ENCODE data around the gene PDIA6. TPM values are rescaled to one million over a fixed set of nuclear protein-coding genes. Genes with fewer than 3 reads are reported as not detected.

The PDIA6 gene
- total and polyA plus RNA-seq, 10 of the 15 experiments (the other 5 are each of a cell fraction or from before 2014, with no cell fraction given): 148 to 526 (median 209) TPM

DNA sequence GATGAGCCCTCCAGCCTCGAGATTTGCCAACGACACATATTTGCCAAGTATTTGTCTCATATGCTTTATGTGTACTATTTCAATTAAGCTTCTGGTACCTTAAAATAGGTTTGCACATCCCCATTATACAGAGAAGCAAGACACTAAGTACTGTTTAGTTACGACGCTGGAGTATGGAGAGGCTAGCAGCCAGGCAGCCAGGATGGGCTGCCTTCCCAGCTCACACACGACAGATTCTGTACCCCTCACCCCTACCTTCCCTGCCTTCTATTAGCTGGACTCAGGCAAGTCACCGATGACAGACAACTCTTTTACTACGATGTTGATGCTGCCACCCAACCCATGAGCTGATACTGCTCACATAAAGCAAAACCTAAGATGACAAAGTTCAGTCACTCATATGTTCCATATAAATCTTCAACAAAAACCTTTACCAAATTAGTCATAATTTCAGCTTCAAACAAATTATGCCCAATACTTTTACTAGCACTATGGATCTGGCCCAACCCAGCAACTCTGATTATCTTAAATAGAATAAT lies 17.0 kb downstream of the PDIA6 start:
- Histone ChIP-seq H3K9me3 (replicated peaks; ENCODE audit: control insufficient read depth, insufficient read depth, low read length) (no peaks in the 10 kb centered on the region), H3K27me3 (replicated peaks in 1 of 2; ENCODE audit: control insufficient read depth in 2 of 2, insufficient read depth in 2 of 2, low read length in 1 of 2) (no peaks in the 10 kb centered on the region), H3K4me1 (ENCODE audit: control insufficient read depth, insufficient read depth, low read length) (peaks cover 28% of the 10 kb centered on the region), H2AFZ (ENCODE audit: control insufficient read depth, low read depth, low read length) (no peak overlapping the region), H3K9ac (ENCODE audit: control insufficient read depth, insufficient read depth, low read length) (no peak overlapping the region), H3K4me3 (no peak overlapping the region), H3K4me2 (ENCODE audit: control insufficient read depth, insufficient read depth) (no peak overlapping the region), H3K36me3 (ENCODE audit: control insufficient read depth in 2 of 2, insufficient read depth in 2 of 2, low read length in 1 of 2) (peaks cover 14 to 33% of the 10 kb centered on the region in 2 experiments), H3K27ac (ENCODE audit: control insufficient read depth, insufficient read depth) (no peak overlapping the region), H3K79me2 (ENCODE audit: control insufficient read depth, insufficient read depth, low read length) (peaks cover 16% of the 10 kb centered on the region), H4K20me1 (ENCODE audit: control insufficient read depth, insufficient read depth) (0 out of 2 replicates have a peak, but pooled peaks cover 4% of the 10 kb centered on the region)
- FAIRE-seq (no peak), DNase-seq (ENCODE audit: low read depth, low spot score) (no peak), ATAC-seq (no peak)
- 71% methylated on average over 7 of the region's 7 CpGs for WGBS (ENCODE audit: insufficient coverage, insufficient replicate concordance, low lambda C conversion rate, missing lambda C conversion rate)
- ChIA-PET POLR2A (interaction anchor here (0.8 kb wide), 1 partner anchor 17 kb away, joined by 3 read pairs; the partner anchor contains the start of gene PDIA6), SMC1A (ENCODE audit: uncharacterized antibody, unreplicated experiment) (no interaction called here), RAD21 (ENCODE audit: unreplicated experiment) (no interaction called here), CTCF (no interaction called here)
- intact Hi-C loops (cut with micrococcal nuclease; ENCODE audit: unreplicated experiment): no loop called here
- no TSS peak for BruUV-seq (replicated peaks)
- in situ Hi-C loops (cut with MboI): no loop called here
- TF ChIP-seq BCL11A (IDR thresholded peaks at IDR 0.05; ENCODE audit: low read depth, low read length): no peak
- TF ChIP-seq POU2F2 (IDR thresholded peaks at IDR 0.05; ENCODE audit: borderline replicate concordance, low read depth, low read length): no peak
- no peak for TF ChIP-seq ZBED1 (IDR thresholded peaks at IDR 0.05; ENCODE audit: borderline replicate concordance)
- TF ChIP-seq MYB (IDR thresholded peaks at IDR 0.05; ENCODE audit: borderline replicate concordance, low read depth, low read length): no peak
- no peak for TF ChIP-seq SIX5 (IDR thresholded peaks at IDR 0.05; ENCODE audit: low read depth, low read length, severe bottlenecking)

DNA sequence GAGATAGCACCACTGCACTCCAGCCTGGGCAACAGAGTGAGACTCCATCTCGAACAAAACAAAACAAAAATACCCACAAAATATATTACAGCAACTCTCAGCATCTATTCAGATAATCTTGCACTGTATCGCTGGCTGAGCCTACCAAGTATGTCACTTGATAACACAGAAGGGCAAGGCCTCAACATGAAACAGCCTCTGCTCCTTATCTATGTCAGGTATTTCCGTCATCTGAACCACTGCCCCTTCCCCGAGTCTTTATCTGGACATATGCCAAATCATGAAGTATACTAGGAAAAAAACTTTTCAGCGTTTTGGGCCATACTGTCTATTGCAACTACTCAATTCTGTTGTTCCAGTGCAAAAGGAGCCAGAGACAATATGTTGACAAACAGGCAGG lies 17.7 kb downstream of the PDIA6 start:
- no peaks in the 10 kb centered on the region for H3K27me3 ChIP-seq (replicated peaks in 1 of 2; ENCODE audit: control insufficient read depth in 2 of 2, insufficient read depth in 2 of 2, low read length in 1 of 2)
- H3K4me2 ChIP-seq (ENCODE audit: control insufficient read depth, insufficient read depth): no peak overlapping the region
- H3K27ac ChIP-seq (ENCODE audit: control insufficient read depth, insufficient read depth): no peak overlapping the region
- FAIRE-seq: no peak
- CTCF ChIA-PET: no interaction called here
- BruUV-seq (replicated peaks): no TSS peak
- H3K79me2 ChIP-seq (ENCODE audit: control insufficient read depth, insufficient read depth, low read length): peaks cover 12% of the 10 kb centered on the region
- no peak for DNase-seq (ENCODE audit: low read depth, low spot score)
- SMC1A ChIA-PET (ENCODE audit: uncharacterized antibody, unreplicated experiment): no interaction called here
- H3K9me3 ChIP-seq (replicated peaks; ENCODE audit: control insufficient read depth, insufficient read depth, low read length): no peaks in the 10 kb centered on the region
- no peak overlapping the region for H3K4me3 ChIP-seq
- in situ Hi-C loops (cut with MboI): no loop called here
- 77% methylated on average over 5 of the region's 5 CpGs for WGBS (ENCODE audit: insufficient coverage, insufficient replicate concordance, low lambda C conversion rate, missing lambda C conversion rate)
- RAD21 ChIA-PET (ENCODE audit: unreplicated experiment): no interaction called here
- no peak overlapping the region for H2AFZ ChIP-seq (ENCODE audit: control insufficient read depth, low read depth, low read length)
- no peak for ATAC-seq
- peaks cover 14 to 35% of the 10 kb centered on the region in 2 experiments for H3K36me3 ChIP-seq (ENCODE audit: control insufficient read depth in 2 of 2, insufficient read depth in 2 of 2, low read length in 1 of 2)
- intact Hi-C loops (cut with micrococcal nuclease; ENCODE audit: unreplicated experiment): no loop called here
- peaks cover 28% of the 10 kb centered on the region for H3K4me1 ChIP-seq (ENCODE audit: control insufficient read depth, insufficient read depth, low read length)
- POLR2A ChIA-PET: interaction anchor here (0.8 kb wide), 1 partner anchor 17 kb away, joined by 3 read pairs; the partner anchor contains the start of gene PDIA6
- 0 out of 2 replicates have a peak, but pooled peaks cover 4% of the 10 kb centered on the region for H4K20me1 ChIP-seq (ENCODE audit: control insufficient read depth, insufficient read depth)
- H3K9ac ChIP-seq (ENCODE audit: control insufficient read depth, insufficient read depth, low read length): no peak overlapping the region
- TF ChIP-seq BCL3 (IDR thresholded peaks at IDR 0.05; ENCODE audit: borderline replicate concordance, insufficient read depth, low read depth, low read length, poor library complexity, severe bottlenecking) (no peak), E2F8 (IDR thresholded peaks at IDR 0.05; ENCODE audit: low read depth, partially characterized antibody) (no peak), YY1 (IDR thresholded peaks at IDR 0.05; ENCODE audit: low read depth, low read length) (no peak), BACH1 (IDR thresholded peaks at IDR 0.05; ENCODE audit: borderline replicate concordance) (no peak), SP1 (IDR thresholded peaks at IDR 0.05; ENCODE audit: low read depth, low read length) (no peak), HDAC6 (IDR thresholded peaks at IDR 0.05; ENCODE audit: unreplicated experiment) (no peak), SMARCA5 (IDR thresholded peaks at IDR 0.05) (no peak)
- TF ChIP-seq, protein P1, sequence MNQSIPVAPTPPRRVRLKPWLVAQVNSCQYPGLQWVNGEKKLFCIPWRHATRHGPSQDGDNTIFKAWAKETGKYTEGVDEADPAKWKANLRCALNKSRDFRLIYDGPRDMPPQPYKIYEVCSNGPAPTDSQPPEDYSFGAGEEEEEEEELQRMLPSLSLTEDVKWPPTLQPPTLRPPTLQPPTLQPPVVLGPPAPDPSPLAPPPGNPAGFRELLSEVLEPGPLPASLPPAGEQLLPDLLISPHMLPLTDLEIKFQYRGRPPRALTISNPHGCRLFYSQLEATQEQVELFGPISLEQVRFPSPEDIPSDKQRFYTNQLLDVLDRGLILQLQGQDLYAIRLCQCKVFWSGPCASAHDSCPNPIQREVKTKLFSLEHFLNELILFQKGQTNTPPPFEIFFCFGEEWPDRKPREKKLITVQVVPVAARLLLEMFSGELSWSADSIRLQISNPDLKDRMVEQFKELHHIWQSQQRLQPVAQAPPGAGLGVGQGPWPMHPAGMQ (IDR thresholded peaks at IDR 0.05; ENCODE audit: borderline replicate concordance): no peak

Data from GM12878 (cell line).